GM12878 (cell line): ENCODE results near the gene ARHGAP36. TPM values are rescaled to one million over a fixed set of nuclear protein-coding genes. Genes with fewer than 3 reads are reported as not detected.

Source experiments
- ATAC-seq: fragments of 200-7000 bp; cut with Tn5 transposase; 3 replicates; pipeline ENCODE4 v1.9.1; 2020; ENCODE audit warnings: mild to moderate bottlenecking, moderate library complexity
- BruUV-seq: library from RNA; stranded (reverse); fragments of 400-500 nt; replicated peaks from 2 replicates; lab custom pipeline; 2021; lab: Mats Ljungman, UMichigan
- CTCF ChIA-PET: fragments of 300-600 bp; sonication (Branson Sonifier 250); formaldehyde crosslinking; extraction: SDS; loops from one replicate; lab custom pipeline; 2021; ENCODE audit warnings: inconsistent platforms; lab: Yijun Ruan, JAX
- POLR2A ChIA-PET: fragments of 350-600 bp; formaldehyde crosslinking; extraction: SDS; loops from one replicate; lab custom pipeline; 2021; ENCODE audit warnings: inconsistent platforms; lab: Charles Lee
- RAD21 ChIA-PET: fragments of 300-600 bp; sonication (Branson Sonifier 250); formaldehyde crosslinking; loops from one replicate; lab custom pipeline; 2023; ENCODE audit warnings: antibody characterized with exemption; ENCODE audit not compliant: unreplicated experiment; lab: Charles Lee
- SMC1A ChIA-PET: fragments of 300-600 bp; sonication (Branson Sonifier 250); formaldehyde crosslinking; loops from one replicate; lab custom pipeline; 2023; ENCODE audit not compliant: unreplicated experiment, uncharacterized antibody; lab: Charles Lee
- DNase-seq: peaks from one replicate; pipeline ENCODE4 v3.0.0-alpha.2; 2011; ENCODE audit warnings: low read depth, low spot score
- FAIRE-seq: peaks from 3 replicates; lab custom pipeline; 2011; peaks lifted over from hg19 to GRCh38; lab: Jason Lieb, UNC
- H2AFZ ChIP-seq: 2 replicates; pipeline ENCODE4 v1.6.0; 2011; ENCODE audit warnings: low read depth, low read length, control low read depth; ENCODE audit not compliant: control insufficient read depth
- H3K27ac ChIP-seq: 2 replicates; pipeline ENCODE4 v1.5.1; 2011; ENCODE audit warnings: control low read depth; ENCODE audit not compliant: control insufficient read depth, insufficient read depth
- H3K27me3 ChIP-seq, 2 experiments: replicated peaks in 1 of 2; 2 replicates each; pipeline versions ENCODE4 v1.6.0 to v1.6.1; 2011; ENCODE audit warnings: low read length in 1 of 2; ENCODE audit not compliant: control insufficient read depth in 2 of 2, insufficient read depth in 2 of 2
- H3K36me3 ChIP-seq, 2 experiments: 2 replicates each; pipeline ENCODE4 v1.5.1; 2011; ENCODE audit warnings: low read length in 1 of 2; ENCODE audit not compliant: control insufficient read depth in 2 of 2, insufficient read depth in 2 of 2
- H3K4me1 ChIP-seq: 2 replicates; pipeline ENCODE4 v1.6.1; 2011; ENCODE audit warnings: mild to moderate bottlenecking, low read length, moderate library complexity, mixed read lengths; ENCODE audit not compliant: control insufficient read depth, insufficient read depth
- H3K4me2 ChIP-seq: 2 replicates; pipeline ENCODE4 v1.6.0; 2011; ENCODE audit warnings: control low read depth; ENCODE audit not compliant: control insufficient read depth, insufficient read depth
- H3K4me3 ChIP-seq: fragments of 200-600 bp; sonication (generic); 2 replicates; pipeline ENCODE4 v1.5.1; 2016
- H3K79me2 ChIP-seq: 2 replicates; pipeline ENCODE4 v1.6.0; 2011; ENCODE audit warnings: low read length; ENCODE audit not compliant: control insufficient read depth, insufficient read depth
- H3K9ac ChIP-seq: 2 replicates; pipeline ENCODE4 v1.8.0; 2011; ENCODE audit warnings: low read length, control low read depth, mixed read lengths; ENCODE audit not compliant: control insufficient read depth, insufficient read depth
- H3K9me3 ChIP-seq: replicated peaks from 3 replicates; pipeline ENCODE4 v1.5.1; 2011; ENCODE audit warnings: mild to moderate bottlenecking, low read length; ENCODE audit not compliant: control insufficient read depth, insufficient read depth
- H4K20me1 ChIP-seq: 2 replicates; pipeline ENCODE4 v1.6.0; 2011; ENCODE audit not compliant: control insufficient read depth, insufficient read depth
- CREB1 ChIP-seq: IDR thresholded peaks from 2 replicates; pipeline ENCODE4 v1.6.1; 2012; ENCODE audit warnings: low read depth, mild to moderate bottlenecking, inconsistent platforms
- NR2C1 ChIP-seq: fragments of 450-650 bp; IDR thresholded peaks from 2 replicates; pipeline ENCODE4 v1.6.1; 2017; ENCODE audit warnings: antibody characterized with exemption, mild to moderate bottlenecking, moderate library complexity
- PAX5 ChIP-seq: IDR thresholded peaks from 2 replicates; pipeline ENCODE4 v1.6.1; 2011; ENCODE audit warnings: low read depth, low read length, borderline replicate concordance
- TCF12 ChIP-seq: IDR thresholded peaks from 2 replicates; pipeline ENCODE4 v1.6.1; 2011; ENCODE audit warnings: low read depth, mild to moderate bottlenecking, low read length
- WGBS: methylation state at CpG from one replicate; pipeline ENCODE4 v1.1.6; 2016; ENCODE audit warnings: low lambda C conversion rate; ENCODE audit not compliant: insufficient replicate concordance, insufficient coverage; ENCODE audit errors: missing lambda C conversion rate; 5-methylcytosine and 5-hydroxymethylcytosine counted together
- in situ Hi-C: fragments of 300-500 bp; cut with MboI; formaldehyde crosslinking; loops from 9 replicates; pipeline ENCODE4 v1.14.3; 2018; ENCODE audit warnings: mixed read lengths
- intact Hi-C: fragments of 100-400 bp; cut with micrococcal nuclease; formaldehyde crosslinking; loops from one replicate; pipeline ENCODE4 v1.14.2; 2022; ENCODE audit not compliant: unreplicated experiment
- polyA plus RNA-seq, 11 experiments: library from polyadenylated mRNA; depleted of rRNA in 4 of 11; unstranded in 6 of 11; stranded (reverse) in 5 of 11; fragments of >200 nt; fragmentation: Nextera tagmentation in 4 of 11; fragmentation: Illumina TruSeq in 1 of 11; extraction: Ambion mirVana in 4 of 11; extraction: Trizol in 1 of 11; gene quantifications; 1 replicate in 1 of 11; 2 replicates in 10 of 11; pipeline versions ENCODE4 v1.2.1 to v1.2.3, GENCODE V29; 2011 to 2016; ENCODE audit warnings: inconsistent platforms in 2 of 11, missing spikeins in 2 of 11, low read depth in 1 of 11
- total RNA-seq, 4 experiments: library from RNA; depleted of rRNA in 3 of 4; stranded (reverse); fragments of >200 nt in 3 of 4; fragmentation: Illumina TruSeq in 1 of 4; extraction: Trizol in 1 of 4; gene quantifications; 2 replicates each; pipeline versions ENCODE4 v1.2.1 to v1.2.3, GENCODE V29; 2013 to 2021
- TF ChIP-seq, protein P1 (sequence below): fragments of 450-650 bp; formaldehyde crosslinking; IDR thresholded peaks from 2 replicates; pipeline ENCODE4 v1.5.0; 2022; ENCODE audit warnings: mild to moderate bottlenecking, missing genetic modification characterization
- TF ChIP-seq, protein P2 (sequence below): IDR thresholded peaks from 2 replicates; pipeline ENCODE4 v1.6.1; 2011; ENCODE audit warnings: borderline replicate concordance, low read depth, mild to moderate bottlenecking, moderate library complexity, low read length; ENCODE audit not compliant: insufficient read depth, poor library complexity, severe bottlenecking
- TF ChIP-seq, protein P3 (sequence below): fragments of 450-650 bp; IDR thresholded peaks from 2 replicates; pipeline ENCODE4 v1.6.1; 2017; ENCODE audit warnings: borderline replicate concordance

ARHGAP36 gene
- total and polyA plus RNA-seq, 10 of the 15 experiments (the other 5 are each of a cell fraction or from before 2014, with no cell fraction given): not detected

DNA sequence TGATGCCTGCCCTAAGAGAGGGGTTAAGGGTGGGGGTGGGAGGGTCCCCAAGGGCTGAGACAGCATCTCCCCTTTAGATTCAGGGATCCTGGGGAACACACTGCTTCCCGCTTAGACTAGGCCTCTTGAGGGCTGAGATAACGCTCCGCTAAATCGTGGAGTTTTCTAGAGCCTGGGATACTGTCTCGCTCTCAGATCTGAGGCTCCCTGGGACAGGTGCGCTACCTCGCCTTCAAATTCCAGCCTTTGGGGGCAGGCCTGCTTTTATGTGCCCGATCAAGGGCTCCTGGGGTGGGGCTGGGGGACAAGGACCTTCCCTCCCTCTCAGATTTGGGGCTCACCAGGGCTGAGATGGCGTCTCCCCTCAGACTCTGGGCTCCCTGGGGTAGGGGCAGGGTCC, 440 bp upstream of the ARHGAP36 start:
- H3K27ac ChIP-seq: no peak overlapping the region
- no peaks in the 10 kb centered on the region for H3K4me1 ChIP-seq
- no peaks in the 10 kb centered on the region for H3K36me3 ChIP-seq
- BruUV-seq: no TSS peak
- SMC1A ChIA-PET: no interaction called here
- 52% methylated on average over 9 of the region's 9 CpGs for WGBS
- CTCF ChIA-PET: no interaction called here
- H3K79me2 ChIP-seq: no peaks in the 10 kb centered on the region
- no peak overlapping the region for H3K9ac ChIP-seq
- RAD21 ChIA-PET: no interaction called here
- POLR2A ChIA-PET: no interaction called here
- no peaks in the 10 kb centered on the region; the same call in 2 of the 3 replicates for H3K9me3 ChIP-seq
- intact Hi-C loops: loop anchor here (10.0 kb wide), 1 partner anchor 577 kb away; no protein-coding TSS in a partner anchor
- TF ChIP-seq, protein P1, sequence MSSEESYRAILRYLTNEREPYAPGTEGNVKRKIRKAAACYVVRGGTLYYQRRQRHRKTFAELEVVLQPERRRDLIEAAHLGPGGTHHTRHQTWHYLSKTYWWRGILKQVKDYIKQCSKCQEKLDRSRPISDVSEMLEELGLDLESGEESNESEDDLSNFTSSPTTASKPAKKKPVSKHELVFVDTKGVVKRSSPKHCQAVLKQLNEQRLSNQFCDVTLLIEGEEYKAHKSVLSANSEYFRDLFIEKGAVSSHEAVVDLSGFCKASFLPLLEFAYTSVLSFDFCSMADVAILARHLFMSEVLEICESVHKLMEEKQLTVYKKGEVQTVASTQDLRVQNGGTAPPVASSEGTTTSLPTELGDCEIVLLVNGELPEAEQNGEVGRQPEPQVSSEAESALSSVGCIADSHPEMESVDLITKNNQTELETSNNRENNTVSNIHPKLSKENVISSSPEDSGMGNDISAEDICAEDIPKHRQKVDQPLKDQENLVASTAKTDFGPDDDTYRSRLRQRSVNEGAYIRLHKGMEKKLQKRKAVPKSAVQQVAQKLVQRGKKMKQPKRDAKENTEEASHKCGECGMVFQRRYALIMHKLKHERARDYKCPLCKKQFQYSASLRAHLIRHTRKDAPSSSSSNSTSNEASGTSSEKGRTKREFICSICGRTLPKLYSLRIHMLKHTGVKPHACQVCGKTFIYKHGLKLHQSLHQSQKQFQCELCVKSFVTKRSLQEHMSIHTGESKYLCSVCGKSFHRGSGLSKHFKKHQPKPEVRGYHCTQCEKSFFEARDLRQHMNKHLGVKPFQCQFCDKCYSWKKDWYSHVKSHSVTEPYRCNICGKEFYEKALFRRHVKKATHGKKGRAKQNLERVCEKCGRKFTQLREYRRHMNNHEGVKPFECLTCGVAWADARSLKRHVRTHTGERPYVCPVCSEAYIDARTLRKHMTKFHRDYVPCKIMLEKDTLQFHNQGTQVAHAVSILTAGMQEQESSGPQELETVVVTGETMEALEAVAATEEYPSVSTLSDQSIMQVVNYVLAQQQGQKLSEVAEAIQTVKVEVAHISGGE (CRISPR knock-in tag): no peak
- no peak overlapping the region for H3K4me3 ChIP-seq
- no peak overlapping the region for H3K4me2 ChIP-seq
- ATAC-seq (no peak), FAIRE-seq (no peak), DNase-seq (no peak)
- no peak overlapping the region for H2AFZ ChIP-seq
- no peaks in the 10 kb centered on the region for H4K20me1 ChIP-seq
- in situ Hi-C loops: no loop called here
- H3K27me3 ChIP-seq: no peaks in the 10 kb centered on the region; a peak in 1 of 4 replicates

DNA sequence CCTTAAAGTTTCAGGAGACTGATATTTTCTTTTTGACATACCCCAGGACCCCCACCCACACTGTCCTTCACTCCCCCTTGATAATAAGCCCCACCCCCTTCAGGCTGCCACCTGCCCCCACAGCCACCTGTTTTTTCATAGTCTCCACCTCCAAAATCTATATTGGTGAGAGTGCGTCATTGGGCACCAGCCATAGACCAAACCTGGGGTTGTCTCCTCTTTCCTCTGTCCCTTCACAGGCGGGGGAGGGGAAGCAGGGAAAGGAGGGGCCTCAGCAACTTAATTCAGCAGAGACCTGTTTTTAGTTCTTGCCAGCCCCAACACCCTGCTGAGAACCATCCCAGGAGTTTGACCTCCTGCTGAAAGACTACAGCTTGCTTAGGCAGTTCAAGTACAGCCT, 1.1 kb downstream of the ARHGAP36 start:
- no peaks in the 10 kb centered on the region for H3K36me3 ChIP-seq
- RAD21 ChIA-PET: no interaction called here
- H3K27ac ChIP-seq: no peak overlapping the region
- intact Hi-C loops (loop anchor here (10.0 kb wide), 1 partner anchor 576 kb away; no protein-coding TSS in a partner anchor), in situ Hi-C loops (no loop called here)
- DNase-seq (no peak), ATAC-seq (no peak), FAIRE-seq (no peak)
- no peaks in the 10 kb centered on the region for H4K20me1 ChIP-seq
- TF ChIP-seq NR2C1 (no peak), PAX5 (no peak), CREB1 (no peak), TCF12 (no peak)
- TF ChIP-seq, protein P2, sequence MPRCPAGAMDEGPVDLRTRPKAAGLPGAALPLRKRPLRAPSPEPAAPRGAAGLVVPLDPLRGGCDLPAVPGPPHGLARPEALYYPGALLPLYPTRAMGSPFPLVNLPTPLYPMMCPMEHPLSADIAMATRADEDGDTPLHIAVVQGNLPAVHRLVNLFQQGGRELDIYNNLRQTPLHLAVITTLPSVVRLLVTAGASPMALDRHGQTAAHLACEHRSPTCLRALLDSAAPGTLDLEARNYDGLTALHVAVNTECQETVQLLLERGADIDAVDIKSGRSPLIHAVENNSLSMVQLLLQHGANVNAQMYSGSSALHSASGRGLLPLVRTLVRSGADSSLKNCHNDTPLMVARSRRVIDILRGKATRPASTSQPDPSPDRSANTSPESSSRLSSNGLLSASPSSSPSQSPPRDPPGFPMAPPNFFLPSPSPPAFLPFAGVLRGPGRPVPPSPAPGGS: no peak
- TF ChIP-seq, protein P3, sequence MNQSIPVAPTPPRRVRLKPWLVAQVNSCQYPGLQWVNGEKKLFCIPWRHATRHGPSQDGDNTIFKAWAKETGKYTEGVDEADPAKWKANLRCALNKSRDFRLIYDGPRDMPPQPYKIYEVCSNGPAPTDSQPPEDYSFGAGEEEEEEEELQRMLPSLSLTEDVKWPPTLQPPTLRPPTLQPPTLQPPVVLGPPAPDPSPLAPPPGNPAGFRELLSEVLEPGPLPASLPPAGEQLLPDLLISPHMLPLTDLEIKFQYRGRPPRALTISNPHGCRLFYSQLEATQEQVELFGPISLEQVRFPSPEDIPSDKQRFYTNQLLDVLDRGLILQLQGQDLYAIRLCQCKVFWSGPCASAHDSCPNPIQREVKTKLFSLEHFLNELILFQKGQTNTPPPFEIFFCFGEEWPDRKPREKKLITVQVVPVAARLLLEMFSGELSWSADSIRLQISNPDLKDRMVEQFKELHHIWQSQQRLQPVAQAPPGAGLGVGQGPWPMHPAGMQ: no peak
- H3K4me2 ChIP-seq: no peak overlapping the region
- H3K4me3 ChIP-seq: no peak overlapping the region
- H3K4me1 ChIP-seq: no peaks in the 10 kb centered on the region
- no peaks in the 10 kb centered on the region; a peak in 1 of 4 replicates for H3K27me3 ChIP-seq
- CTCF ChIA-PET: no interaction called here
- BruUV-seq: no TSS peak
- H3K9ac ChIP-seq: no peak overlapping the region
- SMC1A ChIA-PET: no interaction called here
- WGBS: 25% methylated on average over 2 of the region's 2 CpGs
- no peaks in the 10 kb centered on the region for H3K79me2 ChIP-seq
- H2AFZ ChIP-seq: no peak overlapping the region
- POLR2A ChIA-PET: no interaction called here
- no peaks in the 10 kb centered on the region; the same call in 2 of the 3 replicates for H3K9me3 ChIP-seq
